ENCODE data around the gene KLK13. TPM values are rescaled to one million over a fixed set of nuclear protein-coding genes. Genes with fewer than 3 reads are reported as not detected.

KLK13 gene
- polyA plus RNA-seq, 1 donor (not counting 4 experiments of a cell fraction or from before 2014, with no cell fraction given), result 2.0 TPM

DNA sequence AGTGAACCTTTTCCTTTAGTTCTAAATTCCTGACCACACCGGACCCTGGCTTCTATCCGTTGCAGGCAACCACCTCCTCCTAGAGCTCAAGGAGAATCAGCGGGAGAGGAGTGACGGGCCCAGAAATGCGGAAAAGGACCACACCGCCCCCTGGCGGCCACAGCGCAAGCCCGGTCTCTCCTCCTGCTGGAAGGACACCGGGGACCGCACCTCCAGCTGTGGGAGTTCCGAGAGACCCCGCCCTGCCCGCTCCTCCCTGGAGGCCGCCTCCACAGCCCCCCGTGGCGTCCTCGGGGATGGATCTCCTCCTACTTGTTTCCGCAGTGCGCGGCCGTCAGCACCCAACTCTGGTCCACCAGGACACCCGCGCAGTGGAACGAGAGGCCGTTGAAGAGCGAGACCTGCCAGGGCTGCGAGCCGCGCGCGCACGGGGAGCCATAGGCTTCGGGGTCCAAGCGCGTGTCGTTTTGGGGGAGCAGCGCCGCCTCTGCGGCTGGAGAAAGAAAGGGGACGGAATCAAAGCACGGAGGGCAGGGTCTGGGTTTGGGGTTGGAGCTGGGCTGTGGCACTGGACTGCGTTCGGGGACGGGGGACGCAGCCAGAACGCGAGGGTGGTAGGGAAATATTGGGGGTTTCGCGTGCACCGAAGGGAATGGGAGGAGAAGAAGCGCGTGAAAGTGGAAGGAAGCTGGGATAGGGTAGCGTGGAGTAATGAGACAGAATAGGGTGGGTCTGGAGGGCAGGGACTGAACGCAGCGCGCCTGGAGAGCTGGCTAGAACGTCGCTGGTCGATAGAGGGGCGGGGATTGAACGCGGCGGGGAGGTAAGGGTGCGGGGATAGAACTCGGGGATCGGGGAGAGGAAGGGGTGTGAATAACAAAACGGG, 47.9 kb downstream of the KLK13 start:
- Histone ChIP-seq H3K27me3 (ENCODE audit: control insufficient read depth, extremely low read depth, insufficient read depth, low read length) (no peaks in the 10 kb centered on the region), H2AFZ (ENCODE audit: control insufficient read depth, low read length) (peak overlapping the region; percentile 90), H3K36me3 (ENCODE audit: control insufficient read depth in 2 of 2, extremely low read depth in 1 of 2, insufficient read depth in 2 of 2, low read length in 2 of 2) (peaks cover 7 to 11% of the 10 kb centered on the region in 2 experiments), H3K9me1 (ENCODE audit: control insufficient read depth, extremely low read depth, insufficient read depth, low read length) (no peaks in the 10 kb centered on the region), H3K9ac (ENCODE audit: control insufficient read depth, extremely low read depth, insufficient read depth, low read length) (peak overlapping the region; percentile 78), H3K27ac (ENCODE audit: control insufficient read depth, insufficient read depth, low read length) (peak overlapping the region; percentile 68), H3K79me2 (ENCODE audit: control insufficient read depth, insufficient read depth, low read length) (no peaks in the 10 kb centered on the region), H3K9me3 (ENCODE audit: control insufficient read depth, low read depth, low read length) (no peaks in the 10 kb centered on the region), H4K20me1 (ENCODE audit: control insufficient read depth, extremely low read depth, insufficient read depth, low read length) (no peaks in the 10 kb centered on the region), H3K4me1 (ENCODE audit: control insufficient read depth, extremely low read depth, insufficient read depth, low read length) (peaks cover 22% of the 10 kb centered on the region), H3K4me3 (ENCODE audit: control insufficient read depth in 2 of 3, extremely low read depth in 1 of 3, insufficient read depth in 2 of 3, low read depth in 1 of 3, low read length in 3 of 3) (peak overlapping the region; percentile 58 to 85 (median 76)), H3K4me2 (ENCODE audit: control insufficient read depth, extremely low read depth, insufficient read depth, low read depth, low read length) (peak overlapping the region; percentile 86)
- TF ChIP-seq EZH2 (IDR thresholded peaks at IDR 0.05; ENCODE audit: low read length), result no peak
- TF ChIP-seq, protein P1, sequence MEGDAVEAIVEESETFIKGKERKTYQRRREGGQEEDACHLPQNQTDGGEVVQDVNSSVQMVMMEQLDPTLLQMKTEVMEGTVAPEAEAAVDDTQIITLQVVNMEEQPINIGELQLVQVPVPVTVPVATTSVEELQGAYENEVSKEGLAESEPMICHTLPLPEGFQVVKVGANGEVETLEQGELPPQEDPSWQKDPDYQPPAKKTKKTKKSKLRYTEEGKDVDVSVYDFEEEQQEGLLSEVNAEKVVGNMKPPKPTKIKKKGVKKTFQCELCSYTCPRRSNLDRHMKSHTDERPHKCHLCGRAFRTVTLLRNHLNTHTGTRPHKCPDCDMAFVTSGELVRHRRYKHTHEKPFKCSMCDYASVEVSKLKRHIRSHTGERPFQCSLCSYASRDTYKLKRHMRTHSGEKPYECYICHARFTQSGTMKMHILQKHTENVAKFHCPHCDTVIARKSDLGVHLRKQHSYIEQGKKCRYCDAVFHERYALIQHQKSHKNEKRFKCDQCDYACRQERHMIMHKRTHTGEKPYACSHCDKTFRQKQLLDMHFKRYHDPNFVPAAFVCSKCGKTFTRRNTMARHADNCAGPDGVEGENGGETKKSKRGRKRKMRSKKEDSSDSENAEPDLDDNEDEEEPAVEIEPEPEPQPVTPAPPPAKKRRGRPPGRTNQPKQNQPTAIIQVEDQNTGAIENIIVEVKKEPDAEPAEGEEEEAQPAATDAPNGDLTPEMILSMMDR (optimal IDR thresholded peaks at IDR 0.05 in 1 of 3, IDR thresholded peaks at IDR 0.05 in 1 of 3, conservative IDR thresholded peaks at IDR 0.05 in 1 of 3; ENCODE audit: extremely low read depth in 1 of 3, insufficient read depth in 2 of 3, low read length in 3 of 3), result peak; percentile 86 to 100 (median 99)
- dilution Hi-C loops (cut with MboI; ENCODE audit: extremely low pct_ligation_motif_present, low sequenced_read_pairs), result no loop called here
- DNase-seq (ENCODE audit: low read depth, low spot score) (no peak), FAIRE-seq (peak; percentile 84)

DNA sequence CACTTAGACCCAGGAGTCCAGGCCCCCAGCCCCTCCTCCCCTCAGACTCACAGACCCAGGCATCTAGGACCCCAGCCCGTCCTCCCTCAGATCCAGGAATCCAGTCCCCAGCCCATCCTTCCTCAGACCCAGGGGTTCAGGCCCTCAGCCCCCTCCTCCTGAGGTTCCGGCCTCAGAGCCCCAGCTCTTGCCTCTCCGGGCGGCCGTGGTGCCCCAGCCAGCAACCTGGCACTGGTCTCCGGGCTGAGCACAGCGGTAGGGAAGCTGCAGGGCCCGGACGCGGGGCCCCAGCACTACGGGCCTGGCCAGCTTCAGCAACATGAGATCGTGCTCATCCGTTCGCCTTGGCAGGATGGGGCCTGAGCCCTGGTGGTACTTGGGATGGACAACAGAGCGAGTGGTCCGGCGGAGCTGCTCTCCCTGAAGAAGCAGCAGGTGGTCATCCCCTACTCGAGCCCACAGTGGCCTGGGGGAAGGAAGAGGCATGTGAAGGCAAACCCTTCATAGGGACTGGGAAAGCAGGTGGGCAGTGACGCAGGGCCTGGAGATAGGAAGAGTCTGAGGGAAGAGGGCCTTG, 49.1 kb downstream of the KLK13 start:
- Histone ChIP-seq H3K4me3 (ENCODE audit: control insufficient read depth in 2 of 3, extremely low read depth in 1 of 3, insufficient read depth in 2 of 3, low read depth in 1 of 3, low read length in 3 of 3) (no peak overlapping the region), H3K9me1 (ENCODE audit: control insufficient read depth, extremely low read depth, insufficient read depth, low read length) (no peaks in the 10 kb centered on the region), H3K4me2 (ENCODE audit: control insufficient read depth, extremely low read depth, insufficient read depth, low read depth, low read length) (no peak overlapping the region), H4K20me1 (ENCODE audit: control insufficient read depth, extremely low read depth, insufficient read depth, low read length) (no peaks in the 10 kb centered on the region), H2AFZ (ENCODE audit: control insufficient read depth, low read length) (no peak overlapping the region), H3K36me3 (ENCODE audit: control insufficient read depth in 2 of 2, extremely low read depth in 1 of 2, insufficient read depth in 2 of 2, low read length in 2 of 2) (peaks cover 7 to 11% of the 10 kb centered on the region in 2 experiments), H3K27me3 (ENCODE audit: control insufficient read depth, extremely low read depth, insufficient read depth, low read length) (no peaks in the 10 kb centered on the region), H3K27ac (ENCODE audit: control insufficient read depth, insufficient read depth, low read length) (no peak overlapping the region), H3K9me3 (ENCODE audit: control insufficient read depth, low read depth, low read length) (no peaks in the 10 kb centered on the region), H3K9ac (ENCODE audit: control insufficient read depth, extremely low read depth, insufficient read depth, low read length) (no peak overlapping the region), H3K79me2 (ENCODE audit: control insufficient read depth, insufficient read depth, low read length) (no peaks in the 10 kb centered on the region), H3K4me1 (ENCODE audit: control insufficient read depth, extremely low read depth, insufficient read depth, low read length) (peaks cover 26% of the 10 kb centered on the region)
- FAIRE-seq (no peak), DNase-seq (ENCODE audit: low read depth, low spot score) (no peak)
- TF ChIP-seq, protein P1 (optimal IDR thresholded peaks at IDR 0.05 in 1 of 3, IDR thresholded peaks at IDR 0.05 in 1 of 3, conservative IDR thresholded peaks at IDR 0.05 in 1 of 3; ENCODE audit: extremely low read depth in 1 of 3, insufficient read depth in 2 of 3, low read length in 3 of 3), result no peak
- no peak for TF ChIP-seq EZH2 (IDR thresholded peaks at IDR 0.05; ENCODE audit: low read length)
- dilution Hi-C loops (cut with MboI; ENCODE audit: extremely low pct_ligation_motif_present, low sequenced_read_pairs), result no loop called here

All from keratinocyte (primary cell).